ENCODE measurements around the gene STOX1.

- no peak for TF ChIP-seq CTCF (IDR thresholded peaks at IDR 0.05; ENCODE audit: insufficient read depth, low read length)
- TF ChIP-seq REST (IDR thresholded peaks at IDR 0.05; ENCODE audit: insufficient replicate concordance, low read depth) = no peak
- no peak for TF ChIP-seq POLR2AphosphoS5 (IDR thresholded peaks at IDR 0.05; ENCODE audit: low read depth)
- no peak for TF ChIP-seq GABPA (IDR thresholded peaks at IDR 0.05; ENCODE audit: low read depth)
- no peak for TF ChIP-seq SPI1 (IDR thresholded peaks at IDR 0.05; ENCODE audit: borderline replicate concordance, low read depth)
Measured at GRCh38 chr10:68831961-68832455, 4.7 kb downstream of the STOX1 start.

All from HL-60 (cell line).